HEK293T (cell line): ENCODE data around the gene TNFAIP8.

Source experiments
- ARNT ChIP-seq: fragments of 450-650 bp; IDR thresholded peaks from 2 replicates; pipeline ENCODE4 v1.6.1; 2017; ENCODE audit warnings: mild to moderate bottlenecking
- BHLHE40 ChIP-seq: fragments of 450-650 bp; IDR thresholded peaks from 2 replicates; pipeline ENCODE4 v1.6.1; 2016; ENCODE audit warnings: mild to moderate bottlenecking, moderate library complexity, borderline replicate concordance
- ELF4 ChIP-seq: fragments of 450-650 bp; IDR thresholded peaks from 2 replicates; pipeline ENCODE4 v1.6.1; 2017; ENCODE audit warnings: antibody characterized with exemption
- FOXA1 ChIP-seq: fragments of 450-650 bp; IDR thresholded peaks from 2 replicates; pipeline ENCODE4 v1.6.1; 2016; ENCODE audit warnings: mild to moderate bottlenecking
- FOXK2 ChIP-seq: fragments of 450-650 bp; IDR thresholded peaks from 2 replicates; pipeline ENCODE4 v1.6.1; 2016; ENCODE audit warnings: mild to moderate bottlenecking
- FOXM1 ChIP-seq: fragments of 450-650 bp; IDR thresholded peaks from 2 replicates; pipeline ENCODE4 v1.6.1; 2017; ENCODE audit warnings: mild to moderate bottlenecking, borderline replicate concordance
- NFRKB ChIP-seq: fragments of 450-650 bp; IDR thresholded peaks from 2 replicates; pipeline ENCODE4 v1.6.1; 2016; ENCODE audit warnings: mild to moderate bottlenecking, moderate library complexity
- SP1 ChIP-seq: fragments of 450-650 bp; IDR thresholded peaks from 2 replicates; pipeline ENCODE4 v1.6.1; 2017
- SUZ12 ChIP-seq: fragments of 450-650 bp; IDR thresholded peaks from 2 replicates; pipeline ENCODE4 v1.6.1; 2016; ENCODE audit warnings: mild to moderate bottlenecking
- TARDBP ChIP-seq: fragments of 450-650 bp; IDR thresholded peaks from 2 replicates; pipeline ENCODE4 v1.6.1; 2016
- ZNF384 ChIP-seq: fragments of 450-650 bp; IDR thresholded peaks from 2 replicates; pipeline ENCODE4 v1.6.1; 2016

- TF ChIP-seq SP1 (no peak), SUZ12 (no peak), ELF4 (no peak), BHLHE40 (no peak), TARDBP (no peak), FOXM1 (no peak), ZNF384 (no peak), FOXA1 (no peak), ARNT (no peak), NFRKB (no peak), FOXK2 (no peak)
Measured at GRCh38 chr5:119328753-119329602, 26.8 kb upstream of the TNFAIP8 start.
